ENCODE measurements around the gene IL31.

DNA sequence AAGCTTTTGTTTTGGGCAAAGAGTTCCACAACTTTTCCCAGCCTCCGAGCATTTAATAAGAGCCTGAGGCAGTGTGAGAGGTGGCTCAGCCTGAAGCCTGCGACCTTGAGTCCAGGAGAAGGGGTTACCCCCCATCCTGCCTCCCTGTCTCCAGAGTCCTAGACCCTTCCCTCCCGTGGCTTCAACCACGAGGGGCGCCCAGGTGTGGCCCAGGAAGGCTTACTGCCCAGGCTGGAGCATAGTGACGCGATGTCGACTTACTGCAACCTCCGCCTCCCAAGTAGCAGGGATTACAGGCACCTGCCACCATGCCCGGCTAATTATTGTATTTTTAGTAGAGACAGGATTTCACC lies 9.5 kb upstream of the IL31 start:
- TF ChIP-seq, protein P1, sequence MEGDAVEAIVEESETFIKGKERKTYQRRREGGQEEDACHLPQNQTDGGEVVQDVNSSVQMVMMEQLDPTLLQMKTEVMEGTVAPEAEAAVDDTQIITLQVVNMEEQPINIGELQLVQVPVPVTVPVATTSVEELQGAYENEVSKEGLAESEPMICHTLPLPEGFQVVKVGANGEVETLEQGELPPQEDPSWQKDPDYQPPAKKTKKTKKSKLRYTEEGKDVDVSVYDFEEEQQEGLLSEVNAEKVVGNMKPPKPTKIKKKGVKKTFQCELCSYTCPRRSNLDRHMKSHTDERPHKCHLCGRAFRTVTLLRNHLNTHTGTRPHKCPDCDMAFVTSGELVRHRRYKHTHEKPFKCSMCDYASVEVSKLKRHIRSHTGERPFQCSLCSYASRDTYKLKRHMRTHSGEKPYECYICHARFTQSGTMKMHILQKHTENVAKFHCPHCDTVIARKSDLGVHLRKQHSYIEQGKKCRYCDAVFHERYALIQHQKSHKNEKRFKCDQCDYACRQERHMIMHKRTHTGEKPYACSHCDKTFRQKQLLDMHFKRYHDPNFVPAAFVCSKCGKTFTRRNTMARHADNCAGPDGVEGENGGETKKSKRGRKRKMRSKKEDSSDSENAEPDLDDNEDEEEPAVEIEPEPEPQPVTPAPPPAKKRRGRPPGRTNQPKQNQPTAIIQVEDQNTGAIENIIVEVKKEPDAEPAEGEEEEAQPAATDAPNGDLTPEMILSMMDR (conservative IDR thresholded peaks at IDR 0.05; ENCODE audit: low read length): no peak
- TF ChIP-seq EZH2phosphoT487 (IDR thresholded peaks at IDR 0.05; ENCODE audit: borderline replicate concordance, low read depth, low read length): no peak

All from OCI-LY7 (cell line).